Stimulated activated CD8-positive, alpha-beta memory T cell treated with anti-CD3 and anti-CD28 coated beads, Interleukin-15, amount 100 ng/mL, for 24 hours (primary cell): ENCODE measurements around the gene EXOC7.
"Not testable (repeated sequence)": the region's sequence is repeated elsewhere in the genome, so short reads cannot be mapped to it uniquely, and the experiment has no call there.

Source experiments
- DNase-seq: peaks from one replicate; pipeline ENCODE4 v3.0.0-alpha.2; 2020; ENCODE audit warnings: low read depth

The EXOC7 gene

DNA sequence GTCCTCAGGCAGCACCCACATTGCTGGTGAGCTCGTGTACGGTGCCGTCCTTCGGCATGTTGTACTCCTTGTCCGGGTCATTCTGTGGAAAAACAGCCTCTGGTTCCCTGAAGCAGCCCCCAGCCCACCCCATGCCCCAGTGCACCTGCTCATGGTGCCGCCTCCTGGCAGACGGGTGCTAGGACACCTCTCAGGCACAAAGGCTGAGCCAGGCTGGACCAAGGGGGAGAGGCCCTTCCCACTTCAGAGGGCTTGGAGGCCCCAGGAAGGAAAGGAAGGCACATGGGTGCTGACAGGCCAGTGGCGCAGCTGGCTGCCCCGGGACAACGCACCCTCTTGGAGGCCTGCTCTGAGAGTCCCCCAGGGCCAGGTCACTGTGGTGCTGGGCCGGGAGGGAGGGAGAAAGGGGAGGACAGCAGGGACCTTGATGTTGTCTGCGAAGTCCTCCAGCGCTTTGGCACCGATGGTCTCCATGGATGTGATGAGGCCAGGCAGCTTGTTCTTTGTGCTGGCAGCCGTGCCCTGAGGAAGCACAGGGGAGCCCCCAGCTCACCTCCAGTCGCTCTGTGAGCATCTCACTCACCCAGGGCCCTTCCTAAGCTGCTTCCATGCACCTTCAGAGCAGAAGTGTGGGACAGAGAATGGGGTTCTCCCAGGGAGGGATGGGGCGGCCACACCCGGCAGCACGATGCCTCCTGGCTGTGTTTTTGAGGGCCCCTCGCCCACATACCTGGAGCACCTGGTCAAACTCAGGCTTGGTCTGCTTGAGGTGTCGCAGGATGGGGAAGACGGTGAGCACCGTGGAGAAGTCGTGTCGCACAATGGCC, 15.3 kb downstream of the EXOC7 start:
- no peak for DNase-seq

DNA sequence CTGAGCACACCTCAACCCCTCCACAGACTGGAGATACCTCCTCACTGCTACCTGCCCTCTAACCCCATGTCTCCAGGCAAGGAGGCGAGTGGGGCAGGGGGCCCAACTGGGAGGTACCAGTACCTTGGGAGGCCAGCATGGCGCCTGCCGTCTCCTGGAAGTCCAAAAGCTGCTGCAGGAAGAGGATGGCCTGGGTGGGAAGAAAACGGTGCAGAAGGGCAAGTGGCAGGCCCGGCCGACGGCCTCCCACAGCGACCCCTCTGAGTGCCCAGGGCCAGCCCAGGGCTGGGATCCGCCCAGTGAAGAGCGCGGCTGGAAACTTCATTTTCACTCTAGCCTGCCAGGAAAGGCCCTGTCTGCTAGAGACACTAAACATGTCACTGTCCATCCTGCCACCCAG, 16.1 kb downstream of the EXOC7 start:
- DNase-seq: no peak

DNA sequence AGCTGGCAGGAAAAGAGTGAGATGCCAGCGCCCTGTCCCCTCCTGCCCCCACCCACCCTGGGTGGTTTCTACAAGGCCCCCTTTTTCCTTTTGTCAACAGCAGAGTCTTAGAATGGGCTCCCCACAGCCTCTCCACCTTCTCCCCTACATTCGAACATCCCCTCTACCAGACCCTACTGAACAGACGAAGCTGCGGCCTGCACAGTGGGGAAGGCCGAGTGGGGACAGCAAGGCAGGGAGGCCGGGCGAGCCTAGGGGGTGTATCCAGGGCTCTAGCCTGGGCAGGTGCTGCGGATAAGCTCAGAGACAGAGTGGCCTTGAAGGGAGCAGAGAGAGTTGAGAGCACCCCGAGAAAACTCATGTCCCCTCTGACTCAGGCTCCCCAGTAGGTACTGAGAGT, 17.2 kb downstream of the EXOC7 start:
- no peak for DNase-seq

DNA sequence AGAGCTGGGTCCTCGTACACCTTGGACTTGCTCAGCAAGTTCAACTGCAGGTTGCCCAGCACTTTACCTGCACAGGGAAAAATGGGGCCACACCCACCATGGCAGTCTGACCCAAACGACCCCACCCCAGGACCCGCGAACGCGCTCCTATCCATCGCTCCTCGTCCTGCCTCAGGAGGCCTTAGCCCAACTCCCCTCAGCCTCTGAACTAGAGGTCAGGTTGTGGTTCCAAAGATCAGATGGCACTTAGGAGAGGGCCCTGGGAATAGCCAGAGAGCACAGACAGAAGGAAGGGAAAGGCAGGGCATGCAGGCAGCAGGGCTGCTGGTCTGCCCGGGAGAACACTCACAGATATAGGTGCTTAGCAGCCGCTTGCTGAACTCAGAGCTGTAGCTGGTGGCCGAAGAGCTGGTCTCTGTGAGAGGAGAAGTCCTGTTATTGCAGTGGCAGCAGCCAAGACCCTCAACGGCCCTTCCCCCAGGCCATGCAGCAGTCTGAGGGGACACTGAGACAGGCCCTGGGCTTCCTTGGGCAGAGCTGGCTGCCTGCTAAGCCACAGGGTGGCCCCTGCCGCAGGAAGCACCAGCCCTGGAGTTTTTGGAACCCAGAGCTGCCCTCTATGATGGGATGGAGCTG, 17.7 kb downstream of the EXOC7 start:
- DNase-seq: no peak

DNA sequence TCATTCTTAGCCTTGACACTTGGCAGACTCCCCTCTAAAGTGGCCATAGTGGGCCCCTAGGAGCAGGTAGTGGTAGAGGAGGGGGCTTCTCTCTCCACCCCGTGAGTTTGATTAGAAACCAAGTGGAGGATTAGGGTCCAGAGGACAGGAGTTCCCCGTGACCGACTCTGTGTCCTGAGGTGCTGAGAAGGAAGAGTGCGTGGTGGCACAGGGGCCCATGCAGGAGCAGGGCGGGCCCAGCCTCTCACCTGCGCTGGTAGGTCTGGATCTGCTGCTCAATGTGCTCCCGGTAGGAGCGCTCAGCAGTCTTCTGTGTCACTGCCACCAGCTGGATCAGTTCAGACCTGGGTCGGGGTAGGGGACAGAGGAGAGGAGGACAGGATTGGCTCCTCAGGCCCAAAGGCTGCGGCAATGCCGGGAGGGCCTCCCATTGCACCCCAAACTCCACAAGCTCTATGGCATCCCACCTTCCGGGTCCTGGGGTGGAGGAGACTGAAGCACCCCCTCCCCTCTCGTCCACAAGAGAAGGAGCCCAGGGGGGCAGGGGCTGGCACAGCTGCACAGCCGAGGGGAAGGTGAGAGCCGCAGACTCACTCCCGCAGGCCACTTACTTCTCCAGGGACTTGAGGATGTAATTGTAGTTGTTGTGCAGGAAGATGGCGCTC, 18.4 kb downstream of the EXOC7 start:
- DNase-seq: no peak

DNA sequence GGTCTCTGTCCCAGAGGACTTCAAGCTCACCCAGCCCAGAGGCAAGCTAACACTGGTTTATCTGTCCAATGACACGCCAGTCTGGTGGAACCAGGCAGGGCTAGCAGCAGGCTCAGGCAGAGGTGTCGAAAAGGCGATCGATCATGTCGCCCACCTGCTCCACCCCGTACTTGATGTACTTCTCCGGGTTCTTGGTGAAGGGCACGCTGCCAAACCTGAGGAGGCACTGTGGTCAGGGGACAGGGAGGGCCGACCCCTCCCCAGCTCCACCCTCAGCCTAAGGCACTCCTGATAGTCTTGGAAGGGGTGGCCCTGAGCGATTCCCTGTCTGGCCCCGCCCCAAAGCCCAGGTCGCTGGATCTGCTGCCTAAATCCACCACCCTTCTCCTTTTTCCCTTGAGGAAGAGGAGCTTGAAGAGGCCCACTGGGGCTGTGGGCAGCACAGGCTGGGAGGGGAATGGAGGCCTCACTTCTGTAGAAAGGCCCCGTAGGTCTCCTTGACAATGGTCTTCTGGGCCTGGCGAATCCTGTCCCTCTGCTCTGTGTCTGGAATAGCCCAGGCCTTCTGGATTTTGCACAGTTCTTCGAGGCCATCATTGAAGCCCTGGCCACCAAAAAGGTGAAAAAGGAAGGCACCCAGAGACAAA, 19.9 kb downstream of the EXOC7 start:
- no peak for DNase-seq

DNA sequence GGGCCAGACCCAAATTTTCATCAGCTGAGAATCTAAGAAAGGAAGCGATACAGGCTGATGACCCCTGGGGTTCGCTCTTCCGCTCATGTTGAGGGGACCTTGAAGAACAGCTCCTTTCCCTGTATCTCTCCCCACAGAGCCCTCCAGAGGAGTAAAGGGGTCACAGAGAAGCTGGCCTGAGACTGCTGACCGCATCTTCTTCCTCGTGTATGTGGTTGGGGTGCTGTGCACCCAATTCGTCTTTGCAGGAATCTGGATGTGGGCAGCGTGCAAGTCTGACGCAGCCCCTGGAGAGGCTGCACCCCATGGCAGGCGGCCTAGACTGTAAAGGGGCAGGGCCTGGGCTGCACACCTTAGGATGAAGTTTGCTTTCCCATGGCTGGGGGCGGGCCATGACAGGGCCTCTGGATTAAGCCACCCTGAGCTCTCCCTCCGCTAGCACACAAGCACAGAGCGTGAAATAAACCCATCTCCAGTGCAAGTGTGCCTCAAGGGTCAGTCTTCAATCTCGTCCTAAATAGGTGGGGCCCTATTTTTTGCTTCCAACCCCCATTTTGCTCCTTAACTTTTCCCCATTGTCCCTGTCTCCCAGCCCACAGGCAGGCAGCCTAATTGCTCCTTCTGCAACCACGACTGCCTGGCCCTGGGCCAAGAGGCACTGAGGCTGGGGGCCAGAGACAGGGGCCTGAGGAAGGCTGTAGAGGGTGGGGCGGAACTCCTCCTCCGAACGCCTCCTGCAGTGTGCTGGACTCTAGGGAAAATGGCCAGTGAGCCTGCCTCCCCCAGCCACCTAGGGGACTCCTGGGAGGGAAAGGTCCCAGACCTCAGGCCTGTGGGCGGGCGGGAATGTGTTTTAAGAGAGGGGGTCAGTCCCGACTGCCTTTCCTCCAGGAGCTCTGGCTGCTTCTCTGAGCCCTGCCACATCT, 21.0 kb downstream of the EXOC7 start:
- DNase-seq: no peak

DNA sequence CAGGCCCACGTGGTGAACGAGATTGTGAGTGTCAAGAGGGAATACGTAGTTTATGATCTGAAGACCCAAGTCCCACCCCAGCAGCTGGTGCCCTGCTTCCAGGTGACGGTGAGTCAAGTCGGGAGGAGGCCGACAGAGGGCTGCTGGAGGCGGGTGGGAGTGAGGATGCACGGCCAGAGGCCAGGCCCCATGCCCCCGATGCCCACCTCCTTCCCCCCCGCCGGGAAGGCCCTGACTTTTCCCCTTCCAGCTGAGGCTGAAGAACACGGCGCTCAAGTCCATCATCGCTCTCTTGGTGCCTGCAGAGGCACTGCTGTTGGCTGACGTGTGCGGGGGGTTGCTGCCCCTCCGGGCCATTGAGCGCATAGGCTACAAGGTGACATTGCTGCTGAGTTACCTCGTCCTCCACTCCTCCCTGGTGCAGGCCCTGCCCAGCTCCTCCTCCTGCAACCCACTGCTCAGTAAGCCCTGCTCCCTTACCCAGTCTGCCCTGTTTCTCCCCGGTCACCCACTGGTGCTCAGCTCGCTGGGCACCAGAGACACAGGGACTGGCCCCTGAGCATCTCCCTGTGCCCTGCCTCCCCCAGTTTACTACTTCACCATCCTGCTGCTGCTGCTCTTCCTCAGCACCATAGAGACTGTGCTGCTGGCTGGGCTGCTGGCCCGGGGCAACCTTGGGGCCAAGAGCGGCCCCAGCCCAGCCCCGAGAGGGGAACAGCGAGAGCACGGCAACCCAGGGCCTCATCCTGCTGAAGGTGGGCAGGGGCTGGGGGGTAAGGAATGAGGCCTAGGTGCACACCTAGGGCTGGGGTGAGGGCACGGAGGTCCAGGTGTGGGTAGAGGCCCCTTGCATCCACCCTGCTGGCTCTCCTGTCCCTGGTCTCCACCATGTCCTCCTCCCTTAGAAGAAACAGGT, 22.0 kb downstream of the EXOC7 start:
- DNase-seq: no peak

DNA sequence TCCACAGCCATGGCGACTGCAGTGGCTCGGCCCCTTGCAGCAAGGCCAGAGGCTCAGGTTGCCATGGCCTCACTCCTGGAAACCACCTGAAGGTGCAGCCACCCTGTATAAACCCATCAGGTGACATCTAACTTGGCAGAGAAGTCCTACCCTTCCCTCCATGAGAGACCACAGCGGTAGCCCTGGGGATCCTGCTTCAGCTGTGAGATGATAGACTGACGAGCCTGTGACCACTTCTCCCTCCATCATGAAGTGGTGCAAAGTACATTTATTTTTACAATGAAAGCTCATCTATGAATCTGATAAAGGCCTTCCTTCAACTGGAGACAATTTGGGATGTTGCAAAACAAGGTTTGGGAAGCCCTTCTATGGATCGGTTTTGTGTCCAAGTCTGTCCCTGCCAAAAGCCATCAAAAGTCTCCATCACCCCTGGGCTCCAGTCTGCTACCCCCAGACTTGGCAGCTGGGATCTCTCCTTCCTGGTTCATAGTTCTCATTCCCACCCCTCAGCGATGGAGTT, 22.8 kb downstream of the EXOC7 start:
- DNase-seq: no peak

DNA sequence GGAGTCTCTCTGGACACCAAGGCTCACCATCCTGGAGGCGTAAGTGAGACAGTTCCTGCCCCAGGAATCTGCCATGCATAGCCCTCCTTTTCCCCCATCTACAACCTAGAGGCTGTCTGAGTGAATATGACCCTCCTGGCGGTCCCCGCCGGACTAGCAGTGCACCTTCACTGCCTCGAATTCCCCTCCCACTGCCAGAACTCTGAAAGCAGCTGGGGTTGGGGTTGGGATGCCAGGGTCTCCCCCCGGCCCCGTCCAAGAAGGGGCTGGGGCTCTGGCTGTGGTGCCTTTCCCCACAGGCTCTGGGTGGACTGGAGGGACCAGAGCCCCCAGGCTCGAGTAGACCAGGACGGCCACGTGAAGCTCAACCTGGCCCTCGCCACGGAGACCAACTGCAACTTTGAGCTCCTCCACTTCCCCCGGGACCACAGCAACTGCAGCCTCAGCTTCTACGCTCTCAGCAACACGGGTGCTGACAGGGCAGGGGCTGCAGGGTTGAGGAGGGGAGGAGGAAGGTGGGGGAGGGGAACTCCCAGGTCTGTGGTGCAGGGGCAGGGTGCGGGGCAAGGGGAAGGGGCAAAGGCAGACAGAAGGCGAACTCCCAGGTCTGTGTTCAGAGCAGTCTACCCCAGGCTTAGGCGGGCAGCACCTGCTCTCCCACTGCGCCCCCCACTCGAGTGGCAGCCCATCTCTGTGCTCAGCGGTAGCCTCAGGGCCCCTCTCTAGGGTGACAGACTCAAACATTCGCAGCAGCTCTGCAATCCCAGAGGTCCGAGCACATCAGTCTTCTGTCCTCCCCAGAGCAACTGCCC, 23.4 kb downstream of the EXOC7 start:
- no peak for DNase-seq

DNA sequence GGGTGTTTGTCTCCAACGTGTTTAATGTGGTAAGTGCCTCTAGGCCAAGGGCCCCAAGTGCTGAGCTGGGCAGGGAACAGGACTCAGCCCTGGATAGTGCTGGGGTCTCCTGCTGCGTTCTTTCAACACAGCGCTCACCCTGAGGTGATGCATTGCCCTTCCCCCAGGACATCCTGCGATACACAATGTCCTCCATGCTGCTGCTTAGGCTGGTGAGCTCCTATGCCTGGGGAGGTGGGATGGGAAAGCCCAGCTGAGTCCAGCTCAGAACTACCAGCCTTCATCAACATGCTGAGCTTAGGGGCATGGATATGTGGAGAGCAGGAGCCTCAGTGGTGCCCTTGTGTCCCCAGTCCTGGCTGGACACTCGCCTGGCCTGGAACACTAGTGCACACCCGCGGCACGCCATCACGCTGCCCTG, 24.0 kb downstream of the EXOC7 start:
- DNase-seq: no peak

DNA sequence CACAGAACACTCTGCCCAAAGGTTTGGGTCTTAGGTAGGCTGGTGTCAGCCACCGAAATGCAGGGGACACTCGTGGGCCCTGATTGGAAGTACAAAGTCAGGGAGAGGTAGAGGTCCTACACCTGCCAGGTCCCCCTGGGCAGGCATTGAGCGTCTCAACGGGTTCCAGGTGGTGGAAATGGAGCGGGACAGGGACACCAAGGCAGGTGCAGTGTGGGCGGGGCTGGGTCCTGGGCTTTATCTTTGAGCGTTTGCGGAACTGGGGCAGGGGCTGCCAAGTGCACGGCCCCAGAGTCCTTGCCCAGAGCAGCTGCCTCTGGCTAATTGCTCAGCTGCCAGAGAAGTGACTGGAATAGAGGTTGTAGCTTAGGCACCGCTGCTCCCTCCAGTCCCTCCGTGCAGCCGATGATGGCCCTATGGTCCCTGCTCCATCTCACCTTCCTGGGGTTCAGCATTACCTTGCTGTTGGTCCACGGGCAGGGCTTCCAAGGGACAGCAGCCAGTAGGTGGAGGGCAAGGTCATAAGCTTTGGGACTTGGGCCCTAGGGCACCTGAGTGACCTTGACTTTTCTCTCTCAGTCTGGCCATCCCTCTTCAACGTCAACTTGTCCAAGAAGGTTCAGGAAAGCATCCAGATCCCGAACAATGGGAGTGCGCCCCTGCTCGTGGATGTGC, 24.6 kb downstream of the EXOC7 start, which contains the start of gene ZACN:
TSS of gene ZACN (plus strand) at position 323 of the 675 bp plus-strand sequence. CDS start at position 406, 83 bp downstream.
- no peak for DNase-seq

DNA sequence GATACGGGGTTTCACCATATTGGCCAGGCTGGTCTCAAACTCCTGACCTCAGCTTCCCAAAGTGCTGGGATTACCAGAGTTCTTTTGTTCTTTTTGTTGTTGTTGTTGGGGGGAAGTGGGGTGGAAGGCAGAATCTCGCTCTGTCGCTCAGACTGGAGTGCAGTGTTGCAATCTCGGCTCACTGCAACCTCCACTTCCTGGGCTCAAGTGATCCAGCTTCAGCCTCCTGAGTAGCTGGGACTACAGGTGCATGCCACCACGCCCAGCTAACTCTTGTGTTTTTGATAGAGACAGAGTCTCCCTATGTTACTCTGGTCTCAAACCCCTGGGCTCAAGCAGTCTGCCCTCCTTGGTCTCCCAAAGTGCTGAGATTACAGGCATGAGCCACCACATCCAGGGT, 25.2 kb downstream of the EXOC7 start:
- DNase-seq: not testable (repeated sequence)

DNA sequence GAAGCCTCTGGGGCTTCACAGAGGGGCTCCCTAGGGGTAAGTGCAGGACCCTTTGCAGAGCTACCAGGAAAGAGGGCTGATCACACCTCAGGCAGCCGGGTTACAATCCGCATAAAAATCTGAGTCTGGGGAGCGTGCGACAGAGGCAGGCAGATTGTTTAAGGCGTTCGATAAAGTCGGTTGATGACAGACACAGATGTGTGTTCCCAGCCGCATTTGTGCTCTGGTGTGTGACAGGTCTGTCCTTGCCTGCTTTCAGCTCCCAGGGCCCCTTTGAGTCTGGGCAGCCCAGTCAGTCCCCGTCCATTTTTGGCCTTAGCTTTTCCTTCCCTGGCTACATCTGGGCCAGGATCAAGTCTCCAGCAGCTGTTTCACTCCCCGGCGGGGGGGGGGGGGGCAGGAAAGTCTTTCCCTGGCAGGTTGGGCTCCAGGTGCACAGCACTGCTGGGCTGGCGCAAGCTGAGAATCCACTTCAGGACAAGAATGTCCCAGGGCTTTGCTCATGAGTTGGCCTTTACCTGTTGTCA, 25.9 kb downstream of the EXOC7 start:
- no peak for DNase-seq

DNA sequence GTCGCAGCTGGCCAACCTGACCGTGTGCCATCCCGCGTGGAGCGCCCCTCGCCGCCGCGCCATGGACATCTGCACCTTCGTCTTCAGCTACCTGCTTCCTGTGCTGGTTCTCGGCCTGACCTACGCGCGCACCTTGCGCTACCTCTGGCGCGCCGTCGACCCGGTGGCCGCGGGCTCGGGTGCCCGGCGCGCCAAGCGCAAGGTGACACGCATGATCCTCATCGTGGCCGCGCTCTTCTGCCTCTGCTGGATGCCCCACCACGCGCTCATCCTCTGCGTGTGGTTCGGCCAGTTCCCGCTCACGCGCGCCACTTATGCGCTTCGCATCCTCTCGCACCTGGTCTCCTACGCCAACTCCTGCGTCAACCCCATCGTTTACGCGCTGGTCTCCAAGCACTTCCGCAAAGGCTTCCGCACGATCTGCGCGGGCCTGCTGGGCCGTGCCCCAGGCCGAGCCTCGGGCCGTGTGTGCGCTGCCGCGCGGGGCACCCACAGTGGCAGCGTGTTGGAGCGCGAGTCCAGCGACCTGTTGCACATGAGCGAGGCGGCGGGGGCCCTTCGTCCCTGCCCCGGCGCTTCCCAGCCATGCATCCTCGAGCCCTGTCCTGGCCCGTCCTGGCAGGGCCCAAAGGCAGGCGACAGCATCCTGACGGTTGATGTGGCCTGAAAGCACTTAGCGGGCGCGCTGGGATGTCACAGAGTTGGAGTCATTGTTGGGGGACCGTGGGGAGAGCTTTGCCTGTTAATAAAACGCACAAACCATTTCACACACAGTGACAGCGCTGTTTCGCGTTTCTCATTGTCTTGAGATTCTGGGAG, 26.6 kb downstream of the EXOC7 start:
- DNase-seq: no peak

DNA sequence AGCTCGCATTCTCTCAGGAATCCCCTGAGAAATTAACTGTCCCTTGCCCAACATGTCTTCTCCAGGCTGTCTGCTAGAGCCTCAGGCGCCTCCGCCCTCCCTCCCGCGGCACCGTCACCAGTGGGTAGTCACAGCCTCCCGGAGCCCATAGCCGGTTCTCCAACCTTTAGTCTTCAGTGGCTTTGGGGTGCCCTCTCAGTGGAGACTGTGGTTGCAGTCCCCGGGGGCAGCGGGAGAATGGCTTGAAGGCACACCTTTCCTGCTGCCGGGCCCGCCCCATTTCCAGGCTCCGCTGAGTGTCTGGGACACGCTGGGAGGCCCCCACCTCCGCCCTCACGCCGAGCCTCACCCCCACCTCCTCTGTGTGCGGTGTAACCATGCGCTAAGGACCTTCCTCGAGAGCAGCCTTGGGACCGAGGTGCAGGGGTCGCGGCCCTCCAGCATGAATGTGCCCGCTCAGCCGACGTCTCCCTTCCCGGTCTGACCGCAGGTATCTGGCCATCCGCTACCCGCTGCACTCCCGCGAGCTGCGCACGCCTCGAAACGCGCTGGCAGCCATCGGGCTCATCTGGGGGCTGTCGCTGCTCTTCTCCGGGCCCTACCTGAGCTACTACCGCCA, 27.3 kb downstream of the EXOC7 start:
- DNase-seq: no peak
